ENCODE data around the gene PLA2G7.
"Not testable (repeated sequence)": the region's sequence is repeated elsewhere in the genome, so short reads cannot be mapped to it uniquely, and the experiment has no call there.

The PLA2G7 gene

GRCh38 chr6:46757214-46757596 lies 22.0 kb upstream of the PLA2G7 start:
- Mint-ChIP-seq H3K27me3 (peaks cover 8% of the 10 kb centered on the region), H3K4me3 (no peak overlapping the region), H3K9me3 (no peaks in the 10 kb centered on the region), H3K27ac (no peak overlapping the region), H3K4me1 (no peaks in the 10 kb centered on the region)
- ATAC-seq (no peak), DNase-seq (no peak)

GRCh38 chr6:46756469-46757213 lies 21.5 kb upstream of the PLA2G7 start:
- no peak overlapping the region for H3K27ac Mint-ChIP-seq
- no peaks in the 10 kb centered on the region for H3K9me3 Mint-ChIP-seq
- no peak for DNase-seq
- no peak overlapping the region for H3K4me3 Mint-ChIP-seq
- peaks cover 8% of the 10 kb centered on the region for H3K27me3 Mint-ChIP-seq
- ATAC-seq: no peak
- no peaks in the 10 kb centered on the region for H3K4me1 Mint-ChIP-seq

- DNase-seq (no peak), ATAC-seq (no peak)
- no peak overlapping the region for H3K27ac Mint-ChIP-seq
- no peaks in the 10 kb centered on the region for H3K9me3 Mint-ChIP-seq
- H3K4me3 Mint-ChIP-seq: no peak overlapping the region
- H3K4me1 Mint-ChIP-seq: no peaks in the 10 kb centered on the region
- peaks cover 8% of the 10 kb centered on the region for H3K27me3 Mint-ChIP-seq
Measured at GRCh38 chr6:46755865-46756264, 20.7 kb upstream of the PLA2G7 start.

GRCh38 chr6:46751658-46752057 lies 16.5 kb upstream of the PLA2G7 start:
- DNase-seq (no peak), ATAC-seq (no peak)
- Mint-ChIP-seq H3K27ac (no peak overlapping the region), H3K9me3 (no peaks in the 10 kb centered on the region), H3K27me3 (peaks cover 7% of the 10 kb centered on the region), H3K4me3 (no peak overlapping the region), H3K4me1 (no peaks in the 10 kb centered on the region)

GRCh38 chr6:46749731-46750130 lies 14.6 kb upstream of the PLA2G7 start:
- ATAC-seq (no peak), DNase-seq (no peak)
- H3K27me3 Mint-ChIP-seq: peaks cover 21% of the 10 kb centered on the region
- H3K4me3 Mint-ChIP-seq: no peak overlapping the region
- H3K9me3 Mint-ChIP-seq: no peaks in the 10 kb centered on the region
- H3K27ac Mint-ChIP-seq: no peak overlapping the region
- no peaks in the 10 kb centered on the region for H3K4me1 Mint-ChIP-seq

- no peak overlapping the region for H3K4me3 Mint-ChIP-seq
- peaks cover 21% of the 10 kb centered on the region for H3K27me3 Mint-ChIP-seq
- no peak overlapping the region for H3K27ac Mint-ChIP-seq
- no peaks in the 10 kb centered on the region for H3K9me3 Mint-ChIP-seq
- H3K4me1 Mint-ChIP-seq: no peaks in the 10 kb centered on the region
- DNase-seq: no peak
- no peak for ATAC-seq
Measured at GRCh38 chr6:46748940-46749503, 13.8 kb upstream of the PLA2G7 start.

GRCh38 chr6:46746696-46747095 lies 11.5 kb upstream of the PLA2G7 start, which contains the start of gene ANKRD66:
ANKRD66 (plus strand) TSS chr6:46746933; CDS start chr6:46751949, 5,016 bp downstream.
- Mint-ChIP-seq H3K9me3 (no peaks in the 10 kb centered on the region), H3K4me1 (no peaks in the 10 kb centered on the region), H3K27ac (no peak within 1 kb of the TSS), H3K27me3 (peaks cover 21% of the 10 kb centered on the region), H3K4me3 (no peak within 1 kb of the TSS)
- no peak for ATAC-seq
- no peak for DNase-seq

- ATAC-seq: no peak
- H3K9me3 Mint-ChIP-seq: no peaks in the 10 kb centered on the region
- H3K4me1 Mint-ChIP-seq: no peaks in the 10 kb centered on the region
- no peak overlapping the region for H3K27ac Mint-ChIP-seq
- DNase-seq: no peak
- no peak overlapping the region for H3K4me3 Mint-ChIP-seq
- H3K27me3 Mint-ChIP-seq: peaks cover 21% of the 10 kb centered on the region
Measured at GRCh38 chr6:46745973-46746372, 10.8 kb upstream of the PLA2G7 start.

- not testable (repeated sequence) for H3K27ac Mint-ChIP-seq, H3K4me3 Mint-ChIP-seq, DNase-seq, H3K4me1 Mint-ChIP-seq, ATAC-seq, H3K9me3 Mint-ChIP-seq
- H3K27me3 Mint-ChIP-seq: peaks cover 21% of the 10 kb centered on the region
Measured at GRCh38 chr6:46744159-46744725, 9.1 kb upstream of the PLA2G7 start.

- Mint-ChIP-seq H3K27me3 (peaks cover 19% of the 10 kb centered on the region), H3K4me3 (no peak overlapping the region), H3K27ac (no peak overlapping the region), H3K9me3 (no peaks in the 10 kb centered on the region), H3K4me1 (no peaks in the 10 kb centered on the region)
- DNase-seq: no peak
- no peak for ATAC-seq
Measured at GRCh38 chr6:46743425-46744158, 8.4 kb upstream of the PLA2G7 start.

GRCh38 chr6:46741910-46742309 lies 6.7 kb upstream of the PLA2G7 start:
- H3K27me3 Mint-ChIP-seq: peaks cover 33% of the 10 kb centered on the region
- no peaks in the 10 kb centered on the region for H3K9me3 Mint-ChIP-seq
- ATAC-seq (no peak), DNase-seq (no peak)
- no peak overlapping the region for H3K27ac Mint-ChIP-seq
- no peak overlapping the region for H3K4me3 Mint-ChIP-seq
- no peaks in the 10 kb centered on the region for H3K4me1 Mint-ChIP-seq

- no peak for DNase-seq
- H3K27me3 Mint-ChIP-seq: peaks cover 37% of the 10 kb centered on the region
Measured at GRCh38 chr6:46741482-46741881, 6.3 kb upstream of the PLA2G7 start.

GRCh38 chr6:46736906-46737305 lies 1.7 kb upstream of the PLA2G7 start:
- ATAC-seq (no peak), DNase-seq (no peak)
- Mint-ChIP-seq H3K9me3 (no peaks in the 10 kb centered on the region), H3K4me3 (no peak overlapping the region), H3K4me1 (peaks cover 8% of the 10 kb centered on the region), H3K27ac (no peak overlapping the region), H3K27me3 (peaks cover 69% of the 10 kb centered on the region)

More at GRCh38 chr6:46741482-46741881, 6.3 kb upstream of the PLA2G7 start:
- H3K4me1 Mint-ChIP-seq: no peaks in the 10 kb centered on the region
- no peak overlapping the region for H3K27ac Mint-ChIP-seq
- no peak for ATAC-seq
- no peaks in the 10 kb centered on the region for H3K9me3 Mint-ChIP-seq
- H3K4me3 Mint-ChIP-seq: no peak overlapping the region

GRCh38 chr6:46735720-46736031 lies 501 bp upstream of the PLA2G7 start:
- Mint-ChIP-seq H3K27ac (no peak overlapping the region), H3K4me3 (peak overlapping the region in 1 of 2 donors; percentile 28), H3K9me3 (no peaks in the 10 kb centered on the region), H3K27me3 (peaks cover 80% of the 10 kb centered on the region), H3K4me1 (peaks cover 8% of the 10 kb centered on the region)
- DNase-seq (no peak), ATAC-seq (no peak)

GRCh38 chr6:46733341-46733801 lies 1.8 kb downstream of the PLA2G7 start:
- H3K27me3 Mint-ChIP-seq: peaks cover 94% of the 10 kb centered on the region
- DNase-seq: no peak
- H3K9me3 Mint-ChIP-seq: no peaks in the 10 kb centered on the region
- H3K27ac Mint-ChIP-seq: no peak overlapping the region
- ATAC-seq: peak; percentile 35
- peaks cover 8% of the 10 kb centered on the region for H3K4me1 Mint-ChIP-seq
- no peak overlapping the region for H3K4me3 Mint-ChIP-seq

- ATAC-seq (no peak), DNase-seq (no peak)
- peaks cover 8% of the 10 kb centered on the region for H3K4me1 Mint-ChIP-seq
- H3K9me3 Mint-ChIP-seq: no peaks in the 10 kb centered on the region
- H3K4me3 Mint-ChIP-seq: no peak overlapping the region
- peaks cover 84% of the 10 kb centered on the region for H3K27me3 Mint-ChIP-seq
- no peak overlapping the region for H3K27ac Mint-ChIP-seq
Measured at GRCh38 chr6:46730921-46731461, 4.2 kb downstream of the PLA2G7 start.
